ENCODE measurements around the gene TBCCD1.

DNA sequence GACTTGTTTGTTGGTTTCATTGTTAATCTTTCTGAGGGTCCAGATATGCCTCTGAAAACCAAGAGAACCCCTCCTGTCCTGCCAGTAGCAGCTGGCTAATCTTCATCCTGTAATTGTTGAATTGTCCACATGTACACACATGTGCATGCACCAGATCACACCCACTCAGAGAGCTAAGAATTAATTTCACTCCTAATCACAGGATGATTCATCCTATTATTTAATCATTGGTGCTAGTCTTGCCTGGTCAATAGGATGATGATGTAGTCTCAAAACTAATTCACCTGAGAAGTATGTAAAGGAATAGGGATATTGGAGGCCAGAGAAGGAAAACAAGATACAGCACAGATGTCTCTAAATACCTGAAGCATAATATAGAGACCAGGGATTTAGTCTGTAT is 37.9 kb upstream of the TBCCD1 start:
- TF ChIP-seq, protein P1, sequence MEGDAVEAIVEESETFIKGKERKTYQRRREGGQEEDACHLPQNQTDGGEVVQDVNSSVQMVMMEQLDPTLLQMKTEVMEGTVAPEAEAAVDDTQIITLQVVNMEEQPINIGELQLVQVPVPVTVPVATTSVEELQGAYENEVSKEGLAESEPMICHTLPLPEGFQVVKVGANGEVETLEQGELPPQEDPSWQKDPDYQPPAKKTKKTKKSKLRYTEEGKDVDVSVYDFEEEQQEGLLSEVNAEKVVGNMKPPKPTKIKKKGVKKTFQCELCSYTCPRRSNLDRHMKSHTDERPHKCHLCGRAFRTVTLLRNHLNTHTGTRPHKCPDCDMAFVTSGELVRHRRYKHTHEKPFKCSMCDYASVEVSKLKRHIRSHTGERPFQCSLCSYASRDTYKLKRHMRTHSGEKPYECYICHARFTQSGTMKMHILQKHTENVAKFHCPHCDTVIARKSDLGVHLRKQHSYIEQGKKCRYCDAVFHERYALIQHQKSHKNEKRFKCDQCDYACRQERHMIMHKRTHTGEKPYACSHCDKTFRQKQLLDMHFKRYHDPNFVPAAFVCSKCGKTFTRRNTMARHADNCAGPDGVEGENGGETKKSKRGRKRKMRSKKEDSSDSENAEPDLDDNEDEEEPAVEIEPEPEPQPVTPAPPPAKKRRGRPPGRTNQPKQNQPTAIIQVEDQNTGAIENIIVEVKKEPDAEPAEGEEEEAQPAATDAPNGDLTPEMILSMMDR (IDR thresholded peaks at IDR 0.05; ENCODE audit: borderline replicate concordance, extremely low read depth, low read length, poor library complexity, severe bottlenecking) = no peak
- TF ChIP-seq EZH2 (IDR thresholded peaks at IDR 0.05; ENCODE audit: borderline replicate concordance, low read depth, low read length, severe bottlenecking) = no peak
